ENCODE data around the gene TNFRSF1A.
"Not testable (repeated sequence)": the region's sequence is repeated elsewhere in the genome, so short reads cannot be mapped to it uniquely, and the experiment has no call there.

The TNFRSF1A gene

GRCh38 chr12:6355491-6356373 is 13.9 kb upstream of the TNFRSF1A start:
- DNase-seq, result no peak

- no peak for DNase-seq
Observed at GRCh38 chr12:6354495-6355393, 12.9 kb upstream of the TNFRSF1A start.

- DNase-seq, result peak; percentile 52
Observed at GRCh38 chr12:6352193-6353173, 10.6 kb upstream of the TNFRSF1A start.

GRCh38 chr12:6351622-6352021 is 9.7 kb upstream of the TNFRSF1A start:
- no peak for DNase-seq

- no peak for DNase-seq
Observed at GRCh38 chr12:6347367-6348338, 5.8 kb upstream of the TNFRSF1A start.

GRCh38 chr12:6346942-6347341 is 5.1 kb upstream of the TNFRSF1A start:
- DNase-seq, result no peak

- peak; percentile 24 for DNase-seq
Observed at GRCh38 chr12:6346235-6346832, 4.5 kb upstream of the TNFRSF1A start.

- DNase-seq, result no peak
Observed at GRCh38 chr12:6345319-6346091, 3.6 kb upstream of the TNFRSF1A start.

GRCh38 chr12:6344101-6344660 is 2.3 kb upstream of the TNFRSF1A start:
- DNase-seq, result not testable (repeated sequence)

- no peak for DNase-seq
Observed at GRCh38 chr12:6343518-6343917, 1.6 kb upstream of the TNFRSF1A start.

- no peak for DNase-seq
Observed at GRCh38 chr12:6342140-6342889, 439 bp upstream of the TNFRSF1A start.

GRCh38 chr12:6340745-6341416 is 995 bp downstream of the TNFRSF1A start:
- DNase-seq, result no peak

- peak; percentile 40 for DNase-seq
Observed at GRCh38 chr12:6340032-6340638, 1.7 kb downstream of the TNFRSF1A start.

GRCh38 chr12:6338955-6339354 is 2.9 kb downstream of the TNFRSF1A start:
- no peak for DNase-seq

- not testable (repeated sequence) for DNase-seq
Observed at GRCh38 chr12:6338536-6338935, 3.3 kb downstream of the TNFRSF1A start.

- DNase-seq, result no peak
Observed at GRCh38 chr12:6337958-6338433, 3.9 kb downstream of the TNFRSF1A start.
